Activated CD4-positive, alpha-beta T cell treated with anti-CD3 and anti-CD28 coated beads, Interleukin-2, amount 10 ng/mL, durations not matched to agents 24 days and 14 days (primary cell): Measurements from ENCODE around the gene RPL10. TPM values are rescaled to one million over a fixed set of nuclear protein-coding genes. Genes with fewer than 3 reads are reported as not detected.

Source experiments
- DNase-seq: peaks from one replicate; pipeline ENCODE4 v3.0.0; 2022
- H3K27ac Mint-ChIP-seq: one replicate; pipeline ENCODE4 v1.8.0; 2022; ENCODE audit warnings: mild to moderate bottlenecking, mixed read lengths
- H3K27me3 Mint-ChIP-seq: one replicate; pipeline ENCODE4 v1.8.0; 2022; ENCODE audit warnings: mixed read lengths
- H3K36me3 Mint-ChIP-seq: one replicate; pipeline ENCODE4 v1.8.0; 2022; ENCODE audit warnings: low read depth, mild to moderate bottlenecking, mixed read lengths
- H3K4me1 Mint-ChIP-seq: one replicate; pipeline ENCODE4 v1.8.0; 2021; ENCODE audit warnings: mixed read lengths
- H3K4me3 Mint-ChIP-seq: one replicate; pipeline ENCODE4 v1.8.0; 2022; ENCODE audit warnings: mild to moderate bottlenecking, moderate library complexity, mixed read lengths
- H3K9me3 Mint-ChIP-seq: one replicate; pipeline ENCODE4 v1.8.0; 2021; ENCODE audit warnings: mixed read lengths
- intact Hi-C: fragments of 100-400 bp; cut with micrococcal nuclease; formaldehyde crosslinking; loops from one replicate; pipeline ENCODE4 v1.15.1; 2023
- total RNA-seq: library from RNA; stranded (reverse); gene quantifications from 2 replicates; pipeline ENCODE4 v1.2.3, GENCODE V29; 2022

RPL10 gene
- total RNA-seq, 1 donor from 2014 or later, result 2,338 TPM

- peak overlapping the region; percentile 73 for H3K27ac Mint-ChIP-seq
- H3K36me3 Mint-ChIP-seq, result peaks cover 15% of the 10 kb centered on the region
- peaks cover 21% of the 10 kb centered on the region for H3K4me1 Mint-ChIP-seq
- intact Hi-C loops, result no loop called here
- no peaks in the 10 kb centered on the region for H3K9me3 Mint-ChIP-seq
- DNase-seq, result no peak
- peak overlapping the region; percentile 84 for H3K4me3 Mint-ChIP-seq
- no peaks in the 10 kb centered on the region for H3K27me3 Mint-ChIP-seq
Observed at GRCh38 chrX:154429711-154430110, 31.5 kb downstream of the RPL10 start.

GRCh38 chrX:154430479-154430878, 32.3 kb downstream of the RPL10 start:
- no peak overlapping the region for H3K4me3 Mint-ChIP-seq
- intact Hi-C loops, result no loop called here
- no peaks in the 10 kb centered on the region for H3K27me3 Mint-ChIP-seq
- peaks cover 21% of the 10 kb centered on the region for H3K4me1 Mint-ChIP-seq
- peak overlapping the region; percentile 81 for H3K27ac Mint-ChIP-seq
- H3K36me3 Mint-ChIP-seq, result peaks cover 15% of the 10 kb centered on the region
- H3K9me3 Mint-ChIP-seq, result no peaks in the 10 kb centered on the region
- no peak for DNase-seq

GRCh38 chrX:154430916-154431315, 32.7 kb downstream of the RPL10 start:
- intact Hi-C loops, result no loop called here
- peaks cover 19% of the 10 kb centered on the region for H3K36me3 Mint-ChIP-seq

GRCh38 chrX:154431341-154431740, 33.2 kb downstream of the RPL10 start:
- H3K36me3 Mint-ChIP-seq, result peaks cover 23% of the 10 kb centered on the region
- peak overlapping the region; percentile 20 for H3K27ac Mint-ChIP-seq
- H3K4me3 Mint-ChIP-seq, result peak overlapping the region; percentile 32
- intact Hi-C loops, result no loop called here
- H3K9me3 Mint-ChIP-seq, result no peaks in the 10 kb centered on the region
- no peaks in the 10 kb centered on the region for H3K27me3 Mint-ChIP-seq
- peaks cover 24% of the 10 kb centered on the region for H3K4me1 Mint-ChIP-seq
- no peak for DNase-seq

More at GRCh38 chrX:154430916-154431315, 32.7 kb downstream of the RPL10 start:
- H3K4me1 Mint-ChIP-seq, result peaks cover 21% of the 10 kb centered on the region
- no peak overlapping the region for H3K4me3 Mint-ChIP-seq
- H3K27me3 Mint-ChIP-seq, result no peaks in the 10 kb centered on the region
- H3K9me3 Mint-ChIP-seq, result no peaks in the 10 kb centered on the region
- no peak for DNase-seq
- peak overlapping the region; percentile 81 for H3K27ac Mint-ChIP-seq

- Mint-ChIP-seq H3K4me3 (no peak overlapping the region), H3K36me3 (peaks cover 24% of the 10 kb centered on the region), H3K9me3 (no peaks in the 10 kb centered on the region), H3K27ac (no peak overlapping the region), H3K4me1 (peaks cover 25% of the 10 kb centered on the region), H3K27me3 (no peaks in the 10 kb centered on the region)
- intact Hi-C loops, result no loop called here
- no peak for DNase-seq
Observed at GRCh38 chrX:154432210-154432609, 34.0 kb downstream of the RPL10 start.

GRCh38 chrX:154433605-154434004, 35.4 kb downstream of the RPL10 start:
- no peaks in the 10 kb centered on the region for H3K9me3 Mint-ChIP-seq
- H3K4me3 Mint-ChIP-seq, result no peak overlapping the region
- H3K36me3 Mint-ChIP-seq, result peaks cover 28% of the 10 kb centered on the region
- no peak overlapping the region for H3K27ac Mint-ChIP-seq
- no peaks in the 10 kb centered on the region for H3K27me3 Mint-ChIP-seq
- intact Hi-C loops, result no loop called here
- no peak for DNase-seq
- H3K4me1 Mint-ChIP-seq, result peaks cover 27% of the 10 kb centered on the region

GRCh38 chrX:154434394-154435168, 36.4 kb downstream of the RPL10 start:
- no peak for DNase-seq
- Mint-ChIP-seq H3K36me3 (peaks cover 30% of the 10 kb centered on the region), H3K4me1 (peaks cover 24% of the 10 kb centered on the region), H3K4me3 (no peak overlapping the region), H3K9me3 (no peaks in the 10 kb centered on the region), H3K27me3 (no peaks in the 10 kb centered on the region), H3K27ac (no peak overlapping the region)
- intact Hi-C loops, result loop anchor here (5.0 kb wide), 2 partner anchors 37 to 58 kb away; partner anchors contain the start of genes RPL10 and SLC10A3

GRCh38 chrX:154435171-154435733, 37.1 kb downstream of the RPL10 start:
- Mint-ChIP-seq H3K4me1 (peaks cover 20% of the 10 kb centered on the region), H3K27ac (no peak overlapping the region), H3K9me3 (no peaks in the 10 kb centered on the region), H3K27me3 (no peaks in the 10 kb centered on the region), H3K4me3 (no peak overlapping the region), H3K36me3 (peaks cover 33% of the 10 kb centered on the region)
- no peak for DNase-seq
- intact Hi-C loops, result loop anchor here (5.0 kb wide), 2 partner anchors 38 to 57 kb away; partner anchors contain the start of genes RPL10 and SLC10A3

GRCh38 chrX:154436374-154436982, 38.3 kb downstream of the RPL10 start:
- intact Hi-C loops, result loop anchor here (5.0 kb wide), 2 partner anchors 39 to 56 kb away; partner anchors contain the start of genes RPL10 and SLC10A3
- Mint-ChIP-seq H3K27ac (peak overlapping the region; percentile 92), H3K4me1 (peaks cover 15% of the 10 kb centered on the region), H3K27me3 (no peaks in the 10 kb centered on the region), H3K4me3 (peak overlapping the region; percentile 85), H3K9me3 (no peaks in the 10 kb centered on the region), H3K36me3 (peaks cover 35% of the 10 kb centered on the region)
- peak; percentile 84 for DNase-seq

GRCh38 chrX:154436983-154437752, 39.0 kb downstream of the RPL10 start, which contains the start of gene GDI1:
Gene GDI1, plus strand, starts transcription at chrX:154437154. Its CDS starts 101 bp downstream, at chrX:154437255.
- H3K27ac Mint-ChIP-seq, result peak within 1 kb of the TSS; percentile 92
- peak within 1 kb of the TSS; percentile 89 for H3K4me3 Mint-ChIP-seq
- peaks cover 15% of the 10 kb centered on the region for H3K4me1 Mint-ChIP-seq
- intact Hi-C loops, result loop anchor here (5.0 kb wide), 2 partner anchors 40 to 55 kb away; partner anchors contain the start of genes RPL10 and SLC10A3
- peaks cover 39% of the 10 kb centered on the region for H3K36me3 Mint-ChIP-seq
- H3K9me3 Mint-ChIP-seq, result no peaks in the 10 kb centered on the region
- no peaks in the 10 kb centered on the region for H3K27me3 Mint-ChIP-seq
- peak; percentile 89 for DNase-seq

- Mint-ChIP-seq H3K9me3 (no peaks in the 10 kb centered on the region), H3K4me1 (peaks cover 15% of the 10 kb centered on the region), H3K36me3 (peaks cover 35% of the 10 kb centered on the region), H3K27me3 (no peaks in the 10 kb centered on the region), H3K27ac (peak overlapping the region; percentile 82), H3K4me3 (peak overlapping the region; percentile 89)
- no peak for DNase-seq
- intact Hi-C loops, result loop anchor here (5.0 kb wide), 2 partner anchors 41 to 54 kb away; partner anchors contain the start of genes RPL10 and SLC10A3
Observed at GRCh38 chrX:154437971-154438893, 40.1 kb downstream of the RPL10 start.

- Mint-ChIP-seq H3K4me1 (peaks cover 18% of the 10 kb centered on the region), H3K36me3 (peaks cover 28% of the 10 kb centered on the region), H3K27me3 (no peaks in the 10 kb centered on the region), H3K4me3 (no peak overlapping the region), H3K9me3 (no peaks in the 10 kb centered on the region), H3K27ac (no peak overlapping the region)
- DNase-seq, result no peak
- intact Hi-C loops, result loop anchor here (5.0 kb wide), 3 partner anchors 37 to 52 kb away; partner anchors contain the start of genes LAGE3, RPL10 and SLC10A3
Observed at GRCh38 chrX:154439841-154440240, 41.7 kb downstream of the RPL10 start.
